Measurements from ENCODE around the gene PRKCQ.

Gene PRKCQ

GRCh38 chr10:6514844-6515780, 65.0 kb downstream of the PRKCQ start:
- DNase-seq: peak; percentile 7 to 61

DNA sequence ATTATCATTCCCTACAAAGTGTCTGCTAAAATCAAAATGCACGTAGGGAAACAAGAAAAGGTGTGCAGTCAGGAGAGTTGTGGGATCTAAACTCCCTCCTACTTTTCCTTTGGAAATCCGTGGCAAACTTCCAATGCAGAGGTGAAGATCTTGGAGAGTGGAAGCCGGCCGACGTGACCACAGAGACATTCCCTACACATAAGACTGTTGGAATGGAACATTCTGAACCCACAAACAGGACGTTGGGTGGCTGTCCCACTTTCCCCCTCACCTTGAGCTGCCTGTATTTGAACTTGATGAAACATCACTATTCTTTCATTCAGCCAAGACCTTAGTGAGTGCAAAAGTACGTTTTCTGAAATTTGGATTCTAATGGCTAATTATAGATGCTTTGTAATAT, 65.9 kb downstream of the PRKCQ start:
- no peak for DNase-seq
- TF ChIP-seq POLR2A (IDR thresholded peaks at IDR 0.05; ENCODE audit: low read length): no peak
- TF ChIP-seq GATA1 (IDR thresholded peaks at IDR 0.05; ENCODE audit: low read depth, low read length): no peak

More at GRCh38 chr10:6514844-6515780, 65.0 kb downstream of the PRKCQ start:
- TF ChIP-seq POLR2A (IDR thresholded peaks at IDR 0.05; ENCODE audit: low read length) (no peak), GATA1 (IDR thresholded peaks at IDR 0.05; ENCODE audit: low read depth, low read length) (no peak)

DNA sequence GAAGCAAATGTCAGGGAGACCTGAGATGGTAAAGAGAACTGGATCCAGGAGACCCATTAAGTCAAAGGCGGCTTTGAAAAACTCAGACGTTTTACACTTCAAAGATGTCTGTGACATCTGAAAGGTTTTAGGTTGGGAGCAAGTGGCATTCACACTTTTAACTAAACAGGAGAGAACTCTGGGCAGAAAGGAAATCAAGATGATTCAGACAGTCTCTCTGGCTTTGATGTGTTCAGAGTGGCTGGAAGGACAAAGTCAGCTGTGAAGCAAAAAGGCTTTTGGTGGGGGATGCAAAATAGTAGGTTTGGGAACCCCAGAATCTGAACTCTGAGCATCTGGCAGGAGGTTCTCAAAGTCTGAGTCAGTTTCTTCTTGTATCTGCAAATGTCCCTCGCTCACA, 66.6 kb downstream of the PRKCQ start:
- no peak for DNase-seq
- no peak for TF ChIP-seq GATA1 (IDR thresholded peaks at IDR 0.05; ENCODE audit: low read depth, low read length)
- no peak for TF ChIP-seq POLR2A (IDR thresholded peaks at IDR 0.05; ENCODE audit: low read length)

DNA sequence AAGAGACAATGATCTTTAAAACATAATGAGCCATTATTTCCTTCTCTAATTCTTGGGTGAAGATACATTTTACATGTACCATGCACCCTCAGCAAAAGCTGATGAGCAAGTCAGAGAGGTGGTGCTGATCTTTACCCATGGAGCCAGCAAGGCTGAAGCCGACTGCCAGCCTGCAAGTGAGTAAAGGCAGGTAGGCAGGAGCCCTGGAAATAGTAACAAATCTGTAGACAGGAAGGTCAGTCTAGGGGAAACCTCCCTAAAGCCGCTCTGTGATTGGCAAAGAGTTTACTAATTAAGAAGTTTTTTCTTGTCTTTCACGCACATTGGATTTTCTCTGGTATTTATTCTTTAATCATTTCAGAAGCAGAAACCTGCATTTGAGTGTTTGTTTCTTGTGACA, 67.9 kb downstream of the PRKCQ start:
- TF ChIP-seq GATA1 (IDR thresholded peaks at IDR 0.05; ENCODE audit: low read depth, low read length) (no peak), POLR2A (IDR thresholded peaks at IDR 0.05; ENCODE audit: low read length) (no peak)
- DNase-seq: no peak

GRCh38 chr10:6511347-6511746, 68.7 kb downstream of the PRKCQ start:
- DNase-seq: no peak
- TF ChIP-seq GATA1 (IDR thresholded peaks at IDR 0.05; ENCODE audit: low read depth, low read length) (no peak), POLR2A (IDR thresholded peaks at IDR 0.05; ENCODE audit: low read length) (no peak)

- DNase-seq: no peak
Observed at GRCh38 chr10:6507311-6507710, 72.8 kb downstream of the PRKCQ start.

GRCh38 chr10:6505300-6505699, 74.8 kb downstream of the PRKCQ start:
- TF ChIP-seq POLR2A (IDR thresholded peaks at IDR 0.05; ENCODE audit: low read length) (no peak), GATA1 (IDR thresholded peaks at IDR 0.05; ENCODE audit: low read depth, low read length) (no peak)
- no peak for DNase-seq

More at GRCh38 chr10:6507311-6507710, 72.8 kb downstream of the PRKCQ start:
- TF ChIP-seq GATA1 (IDR thresholded peaks at IDR 0.05; ENCODE audit: low read depth, low read length): no peak
- no peak for TF ChIP-seq POLR2A (IDR thresholded peaks at IDR 0.05; ENCODE audit: low read length)

DNA sequence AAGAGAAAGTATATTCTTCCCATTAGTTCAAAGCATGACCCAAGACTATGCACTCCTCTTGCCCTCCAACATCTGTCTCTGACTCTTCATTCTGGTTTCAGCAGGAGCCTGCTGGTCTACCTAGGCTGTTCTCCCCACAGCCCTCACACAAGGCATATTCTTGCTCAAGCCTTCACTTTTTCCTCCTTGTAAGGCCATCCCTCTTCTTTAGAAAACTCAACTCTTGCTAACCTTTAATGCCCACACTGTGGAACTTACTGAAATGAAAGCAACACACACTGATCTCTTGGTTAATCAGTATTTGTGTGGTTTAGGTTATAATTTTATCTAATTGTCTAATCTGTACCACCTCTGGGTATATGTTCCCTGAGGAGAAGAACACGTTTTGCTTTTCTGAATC, 75.8 kb downstream of the PRKCQ start:
- no peak for TF ChIP-seq GATA1 (IDR thresholded peaks at IDR 0.05; ENCODE audit: low read depth, low read length)
- TF ChIP-seq POLR2A (IDR thresholded peaks at IDR 0.05; ENCODE audit: low read length): no peak

GRCh38 chr10:6503171-6503570, 76.9 kb downstream of the PRKCQ start:
- TF ChIP-seq POLR2A (IDR thresholded peaks at IDR 0.05; ENCODE audit: low read length): no peak
- no peak for TF ChIP-seq GATA1 (IDR thresholded peaks at IDR 0.05; ENCODE audit: low read depth, low read length)
- DNase-seq: no peak

More for the DNA sequence above, 75.8 kb downstream of the PRKCQ start:
- DNase-seq: no peak

- no peak for DNase-seq
- TF ChIP-seq GATA1 (IDR thresholded peaks at IDR 0.05; ENCODE audit: low read depth, low read length): no peak
- no peak for TF ChIP-seq POLR2A (IDR thresholded peaks at IDR 0.05; ENCODE audit: low read length)
Observed at GRCh38 chr10:6501931-6502330, 78.1 kb downstream of the PRKCQ start.

- DNase-seq: no peak
- no peak for TF ChIP-seq POLR2A (IDR thresholded peaks at IDR 0.05; ENCODE audit: low read length)
- no peak for TF ChIP-seq GATA1 (IDR thresholded peaks at IDR 0.05; ENCODE audit: low read depth, low read length)
Observed at GRCh38 chr10:6499974-6500373, 80.1 kb downstream of the PRKCQ start.

- no peak for TF ChIP-seq POLR2A (IDR thresholded peaks at IDR 0.05; ENCODE audit: low read length)
- TF ChIP-seq GATA1 (IDR thresholded peaks at IDR 0.05; ENCODE audit: low read depth, low read length): no peak
- no peak for DNase-seq
Observed at GRCh38 chr10:6498771-6499170, 81.3 kb downstream of the PRKCQ start.

GRCh38 chr10:6497620-6498019, 82.5 kb downstream of the PRKCQ start:
- DNase-seq: no peak
- TF ChIP-seq GATA1 (IDR thresholded peaks at IDR 0.05; ENCODE audit: low read depth, low read length): no peak
- no peak for TF ChIP-seq POLR2A (IDR thresholded peaks at IDR 0.05; ENCODE audit: low read length)

GRCh38 chr10:6494936-6495592, 85.0 kb downstream of the PRKCQ start:
- DNase-seq: no peak
- TF ChIP-seq POLR2A (IDR thresholded peaks at IDR 0.05; ENCODE audit: low read length): no peak
- no peak for TF ChIP-seq GATA1 (IDR thresholded peaks at IDR 0.05; ENCODE audit: low read depth, low read length)

Data from erythroblast (primary cell).